ENCODE measurements around the gene AGPS.

AGPS gene

GRCh38 chr2:177551989-177552421 is 159.4 kb downstream of the AGPS start:
- H3K27ac ChIP-seq: no peak overlapping the region
- H3K36me3 ChIP-seq: no peaks in the 10 kb centered on the region
- TF ChIP-seq CTCF (IDR thresholded peaks at IDR 0.05; ENCODE audit: low read depth, low read length): no peak
- no peaks in the 10 kb centered on the region for H3K9me3 ChIP-seq (ENCODE audit: severe bottlenecking)
- H3K4me3 ChIP-seq (ENCODE audit: low read depth, low read length): peak overlapping the region; percentile 98
- no peaks in the 10 kb centered on the region for H3K27me3 ChIP-seq (ENCODE audit: insufficient read depth, low read depth, severe bottlenecking)
- DNase-seq: no peak

GRCh38 chr2:177552422-177553175 is 160.0 kb downstream of the AGPS start:
- no peak for TF ChIP-seq CTCF (IDR thresholded peaks at IDR 0.05; ENCODE audit: low read depth, low read length)
- H3K27me3 ChIP-seq (ENCODE audit: insufficient read depth, low read depth, severe bottlenecking): no peaks in the 10 kb centered on the region
- H3K4me3 ChIP-seq (ENCODE audit: low read depth, low read length): peak overlapping the region; percentile 98
- peak; percentile 90 for DNase-seq
- H3K27ac ChIP-seq: peak overlapping the region; percentile 98
- no peaks in the 10 kb centered on the region for H3K36me3 ChIP-seq
- no peaks in the 10 kb centered on the region for H3K9me3 ChIP-seq (ENCODE audit: severe bottlenecking)

- no peak for TF ChIP-seq CTCF (IDR thresholded peaks at IDR 0.05; ENCODE audit: low read depth, low read length)
- Histone ChIP-seq H3K9me3 (ENCODE audit: severe bottlenecking) (no peaks in the 10 kb centered on the region), H3K4me3 (ENCODE audit: low read depth, low read length) (peak overlapping the region; percentile 98), H3K27me3 (ENCODE audit: insufficient read depth, low read depth, severe bottlenecking) (no peaks in the 10 kb centered on the region), H3K36me3 (no peaks in the 10 kb centered on the region), H3K27ac (peak overlapping the region; percentile 98)
- DNase-seq: no peak
Observed at GRCh38 chr2:177553176-177553884, 160.8 kb downstream of the AGPS start.

GRCh38 chr2:177554365-177554764 is 161.8 kb downstream of the AGPS start:
- TF ChIP-seq CTCF (IDR thresholded peaks at IDR 0.05; ENCODE audit: low read depth, low read length): no peak
- no peak for DNase-seq
- H3K9me3 ChIP-seq (ENCODE audit: severe bottlenecking): no peaks in the 10 kb centered on the region
- H3K4me3 ChIP-seq (ENCODE audit: low read depth, low read length): no peak overlapping the region
- no peaks in the 10 kb centered on the region for H3K27me3 ChIP-seq (ENCODE audit: insufficient read depth, low read depth, severe bottlenecking)
- no peaks in the 10 kb centered on the region for H3K36me3 ChIP-seq
- H3K27ac ChIP-seq: no peak overlapping the region

- no peak for DNase-seq
- no peak overlapping the region for H3K4me3 ChIP-seq (ENCODE audit: low read depth, low read length)
- no peaks in the 10 kb centered on the region for H3K36me3 ChIP-seq
- no peaks in the 10 kb centered on the region for H3K27me3 ChIP-seq (ENCODE audit: insufficient read depth, low read depth, severe bottlenecking)
- no peak for TF ChIP-seq CTCF (IDR thresholded peaks at IDR 0.05; ENCODE audit: low read depth, low read length)
- H3K27ac ChIP-seq: no peak overlapping the region
- no peaks in the 10 kb centered on the region for H3K9me3 ChIP-seq (ENCODE audit: severe bottlenecking)
Observed at GRCh38 chr2:177556153-177556552, 163.6 kb downstream of the AGPS start.
